Measurements from ENCODE around the gene BPIFB4.

BPIFB4 gene

DNA sequence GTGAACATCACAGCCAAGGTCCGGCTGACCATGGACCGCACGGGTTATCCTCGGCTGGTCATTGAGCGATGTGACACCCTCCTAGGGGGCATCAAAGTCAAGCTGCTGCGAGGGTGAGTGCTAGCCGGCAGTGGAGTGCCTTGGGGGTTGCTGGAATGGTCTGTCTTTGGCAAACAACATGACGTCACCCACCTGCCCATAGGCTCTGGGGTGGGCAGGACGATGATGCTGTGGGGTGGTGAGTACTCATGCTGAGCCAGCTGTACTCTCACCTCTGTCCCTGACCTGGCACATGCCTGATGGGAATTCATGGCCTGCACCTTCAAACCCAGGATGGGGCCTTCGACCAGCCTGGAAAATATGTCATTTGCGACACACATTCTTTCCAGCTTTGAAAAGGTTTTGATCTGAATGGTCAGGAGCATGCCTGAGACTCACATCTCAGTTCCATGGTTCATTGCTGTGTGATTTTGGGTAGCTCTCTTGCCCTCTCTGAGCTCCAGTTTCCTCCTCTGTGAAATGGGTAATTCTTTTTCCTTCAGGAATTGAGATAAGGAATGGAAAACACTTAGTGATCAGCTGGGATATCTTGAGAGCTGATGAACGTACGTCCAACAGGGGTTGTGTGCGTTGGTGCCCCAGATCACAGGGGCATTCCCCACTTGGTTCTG, 6.7 kb downstream of the BPIFB4 start:
- ChIA-PET POLR2A (no interaction called here), CTCF (no interaction called here)
- no peak for DNase-seq (ENCODE audit: low read depth, low spot score)
- TF ChIP-seq, protein P1, sequence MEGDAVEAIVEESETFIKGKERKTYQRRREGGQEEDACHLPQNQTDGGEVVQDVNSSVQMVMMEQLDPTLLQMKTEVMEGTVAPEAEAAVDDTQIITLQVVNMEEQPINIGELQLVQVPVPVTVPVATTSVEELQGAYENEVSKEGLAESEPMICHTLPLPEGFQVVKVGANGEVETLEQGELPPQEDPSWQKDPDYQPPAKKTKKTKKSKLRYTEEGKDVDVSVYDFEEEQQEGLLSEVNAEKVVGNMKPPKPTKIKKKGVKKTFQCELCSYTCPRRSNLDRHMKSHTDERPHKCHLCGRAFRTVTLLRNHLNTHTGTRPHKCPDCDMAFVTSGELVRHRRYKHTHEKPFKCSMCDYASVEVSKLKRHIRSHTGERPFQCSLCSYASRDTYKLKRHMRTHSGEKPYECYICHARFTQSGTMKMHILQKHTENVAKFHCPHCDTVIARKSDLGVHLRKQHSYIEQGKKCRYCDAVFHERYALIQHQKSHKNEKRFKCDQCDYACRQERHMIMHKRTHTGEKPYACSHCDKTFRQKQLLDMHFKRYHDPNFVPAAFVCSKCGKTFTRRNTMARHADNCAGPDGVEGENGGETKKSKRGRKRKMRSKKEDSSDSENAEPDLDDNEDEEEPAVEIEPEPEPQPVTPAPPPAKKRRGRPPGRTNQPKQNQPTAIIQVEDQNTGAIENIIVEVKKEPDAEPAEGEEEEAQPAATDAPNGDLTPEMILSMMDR (IDR thresholded peaks at IDR 0.05; ENCODE audit: insufficient read depth, low read length, missing control alignments): no peak
- H3K4me3 ChIP-seq (ENCODE audit: low read depth, low read length): no peak overlapping the region

DNA sequence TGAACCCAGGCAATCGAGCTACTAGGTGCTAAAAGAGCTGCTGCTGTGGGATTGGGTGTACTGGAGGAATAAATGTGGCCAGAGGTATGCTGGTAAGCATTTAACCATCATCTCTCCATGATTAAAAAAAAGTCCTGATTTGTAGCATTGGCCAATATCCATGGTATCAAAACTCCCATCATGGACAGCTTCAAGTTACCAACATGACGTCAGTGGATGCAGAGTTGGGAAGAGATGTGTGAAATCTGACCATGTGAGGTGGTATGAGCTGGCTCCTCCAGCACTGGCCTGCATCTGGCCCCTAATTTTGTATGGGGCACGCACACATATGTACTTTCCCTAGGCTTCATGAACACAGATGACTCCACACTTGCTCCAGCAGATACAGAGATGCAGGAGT, 11.7 kb downstream of the BPIFB4 start:
- CTCF ChIA-PET: no interaction called here

DNA sequence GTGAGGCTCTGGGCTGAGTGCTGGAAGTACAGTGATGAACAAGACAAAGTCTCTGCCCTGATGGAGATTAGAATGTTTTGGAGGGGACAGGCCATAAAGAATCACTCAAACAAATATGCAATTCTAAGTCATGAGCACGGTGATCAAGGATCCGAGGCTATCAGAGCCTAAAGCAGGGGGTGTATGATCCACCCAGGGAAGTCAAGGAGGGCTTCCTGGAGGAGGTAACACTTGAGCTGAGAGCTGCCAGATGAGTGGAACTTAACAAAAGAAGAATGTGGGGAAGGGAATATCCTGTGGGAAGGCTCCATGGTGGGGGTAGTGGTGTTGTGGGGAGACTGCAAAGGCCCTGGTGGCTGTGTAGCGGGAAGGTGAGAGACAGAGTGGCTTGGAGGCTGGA, 12.2 kb downstream of the BPIFB4 start:
- DNase-seq (ENCODE audit: low read depth, low spot score): no peak
- H3K4me3 ChIP-seq (ENCODE audit: low read depth, low read length): no peak overlapping the region
- CTCF ChIA-PET: no interaction called here
- POLR2A ChIA-PET: no interaction called here
- TF ChIP-seq, protein P1 (IDR thresholded peaks at IDR 0.05; ENCODE audit: insufficient read depth, low read length, missing control alignments): no peak

More for the DNA sequence above, 11.7 kb downstream of the BPIFB4 start:
- no peak overlapping the region for H3K4me3 ChIP-seq (ENCODE audit: low read depth, low read length)
- TF ChIP-seq, protein P1 (IDR thresholded peaks at IDR 0.05; ENCODE audit: insufficient read depth, low read length, missing control alignments): no peak
- no peak for DNase-seq (ENCODE audit: low read depth, low spot score)
- POLR2A ChIA-PET: no interaction called here

DNA sequence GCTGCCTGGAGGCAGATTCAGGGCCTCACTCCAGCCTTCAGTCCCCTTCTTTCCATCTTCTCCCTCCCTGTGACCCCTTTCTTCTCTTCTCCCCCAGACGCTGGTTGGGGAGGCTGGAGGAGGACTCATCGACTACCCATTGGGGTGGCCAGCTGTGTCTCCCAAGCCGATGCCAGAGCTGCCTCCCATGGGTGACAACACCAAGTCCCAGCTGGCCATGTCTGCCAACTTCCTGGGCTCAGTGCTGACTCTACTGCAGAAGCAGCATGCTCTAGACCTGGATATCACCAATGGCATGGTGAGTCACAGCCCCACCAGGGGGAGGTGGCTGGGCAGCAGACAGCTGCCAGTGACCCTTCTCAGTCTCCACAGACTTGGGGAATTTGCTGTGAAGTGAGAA, 12.9 kb downstream of the BPIFB4 start:
- POLR2A ChIA-PET: no interaction called here
- DNase-seq (ENCODE audit: low read depth, low spot score): no peak

DNA sequence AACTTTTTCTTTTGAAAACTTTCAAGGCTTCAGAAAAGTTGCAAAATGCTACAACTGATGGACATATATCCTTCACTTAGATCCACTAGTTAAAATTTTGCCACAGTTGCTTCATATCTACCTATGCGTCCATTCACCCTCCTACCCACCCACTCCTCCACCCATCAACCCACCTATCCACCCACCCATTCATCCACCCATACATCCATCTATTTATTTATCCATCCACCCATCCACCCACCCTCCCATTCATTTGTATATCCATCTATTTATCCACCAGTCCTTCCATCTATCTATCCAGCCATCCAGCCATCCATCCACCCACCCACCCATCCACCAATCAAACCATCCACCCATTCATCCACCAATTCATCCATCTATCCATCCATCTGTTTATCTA, 13.6 kb downstream of the BPIFB4 start:
- TF ChIP-seq, protein P1 (IDR thresholded peaks at IDR 0.05; ENCODE audit: insufficient read depth, low read length, missing control alignments): no peak
- ChIA-PET CTCF (no interaction called here), POLR2A (no interaction called here)
- no peak for DNase-seq (ENCODE audit: low read depth, low spot score)
- H3K4me3 ChIP-seq (ENCODE audit: low read depth, low read length): no peak overlapping the region

More for the DNA sequence above, 12.9 kb downstream of the BPIFB4 start:
- no peak overlapping the region for H3K4me3 ChIP-seq (ENCODE audit: low read depth, low read length)
- TF ChIP-seq, protein P1 (IDR thresholded peaks at IDR 0.05; ENCODE audit: insufficient read depth, low read length, missing control alignments): no peak
- CTCF ChIA-PET: no interaction called here

DNA sequence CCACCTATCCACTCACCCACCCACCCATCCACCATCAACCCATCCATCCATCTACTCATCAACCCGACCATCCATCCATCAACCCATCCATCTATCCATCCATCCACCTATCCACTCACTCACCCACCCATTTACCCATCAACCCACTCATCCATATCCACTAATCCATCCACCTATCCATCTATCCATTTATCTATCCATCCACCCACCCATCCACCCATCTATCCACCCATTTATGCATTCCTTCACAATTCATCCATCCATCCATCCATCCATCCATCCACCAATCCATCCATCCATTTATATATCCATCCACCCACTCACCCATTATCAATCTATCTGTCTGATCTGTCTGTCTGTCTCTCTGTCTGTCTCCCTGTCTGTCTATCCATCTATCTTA, 14.1 kb downstream of the BPIFB4 start:
- DNase-seq (ENCODE audit: low read depth, low spot score): no peak
- TF ChIP-seq, protein P1 (IDR thresholded peaks at IDR 0.05; ENCODE audit: insufficient read depth, low read length, missing control alignments): no peak
- POLR2A ChIA-PET: no interaction called here
- H3K4me3 ChIP-seq (ENCODE audit: low read depth, low read length): no peak overlapping the region
- CTCF ChIA-PET: interaction anchor here (3.6 kb wide), 1 partner anchor 192 kb away, joined by 21 read pairs; no protein-coding TSS in a partner anchor
